Esophagus muscularis mucosa (tissue), 4 donors: ENCODE results near the gene NECTIN2. TPM values are rescaled to one million over a fixed set of nuclear protein-coding genes. Genes with fewer than 3 reads are reported as not detected.
A peak's percentile ranks its signal among the peaks of the same experiment; 100 is the strongest.
"Not testable (repeated sequence)": the region's sequence is repeated elsewhere in the genome, so short reads cannot be mapped to it uniquely, and the experiment has no call there.

Experiments
- DNase-seq: peaks from one replicate; pipeline ENCODE4 v3.0.0-alpha.2; 2017; ENCODE audit errors: extremely low spot score
- H3K27ac ChIP-seq, 4 donors: fragments of 200-600 bp; sonication (generic); replicated peaks in 1 of 4; 1 replicate in 3 of 4; 2 replicates in 1 of 4; pipeline ENCODE4 v1.5.1; 2016 to 2019; ENCODE audit warnings: mild to moderate bottlenecking in 1 of 4
- H3K27me3 ChIP-seq, 4 donors: fragments of 200-600 bp; sonication (generic); one replicate each; pipeline versions ENCODE4 v1.5.1 to v1.6.0; 2016 to 2019
- H3K36me3 ChIP-seq, 4 donors: fragments of 200-600 bp; sonication (generic); one replicate each; pipeline ENCODE4 v1.5.1; 2016 to 2019
- H3K4me1 ChIP-seq, 4 donors: fragments of 200-600 bp; sonication (generic); one replicate each; pipeline ENCODE4 v1.5.1; 2016 to 2019
- H3K4me3 ChIP-seq, 4 donors: fragments of 200-600 bp; sonication (generic); 1 replicate in 2 of 4; 2 replicates in 2 of 4; pipeline ENCODE4 v1.5.1; 2016 to 2019; ENCODE audit warnings: mild to moderate bottlenecking in 4 of 4, moderate library complexity in 1 of 4
- H3K9me3 ChIP-seq, 4 donors: fragments of 200-600 bp; sonication (generic); 1 replicate in 3 of 4; 2 replicates in 1 of 4; pipeline ENCODE4 v1.5.1; 2016 to 2019
- EP300 ChIP-seq: sonication (generic); formaldehyde crosslinking; IDR thresholded peaks from one replicate; pipeline ENCODE4 v1.6.1; 2017; ENCODE audit warnings: antibody characterized with exemption
- POLR2A ChIP-seq: fragments of 450-650 bp; IDR thresholded peaks from one replicate; pipeline ENCODE4 v1.6.1; 2017; ENCODE audit warnings: antibody characterized with exemption, moderate library complexity, mild to moderate bottlenecking, low read depth
- POLR2AphosphoS5 ChIP-seq, 2 donors: sonication (generic); formaldehyde crosslinking; IDR thresholded peaks; one replicate each; pipeline ENCODE4 v1.6.1; 2017; ENCODE audit warnings: antibody characterized with exemption in 2 of 2
- WGBS: methylation state at CpG from one replicate; pipeline ENCODE4 v1.1.5; 2018; 5-methylcytosine and 5-hydroxymethylcytosine counted together
- intact Hi-C: fragments of 100-400 bp; cut with DNase I; formaldehyde crosslinking; loops from one replicate; pipeline ENCODE4 v1.15.1; 2023
- total RNA-seq, 4 donors: library from RNA; depleted of rRNA; stranded (reverse); fragments of >200 nt; gene quantifications; one replicate each; pipeline versions ENCODE4 v1.1.0 to v1.2.1, GENCODE V29; 2016
- TF ChIP-seq, protein P1 (sequence below), 3 experiments: fragments of 200-600 bp in 2 of 3; fragments of 450-650 bp in 1 of 3; sonication (generic) in 2 of 3; IDR thresholded peaks; one replicate each; pipeline ENCODE4 v1.5.1; 2017 to 2019; ENCODE audit warnings: antibody characterized with exemption in 3 of 3, mild to moderate bottlenecking in 2 of 3, moderate library complexity in 1 of 3

NECTIN2 gene
- total RNA-seq, 4 donors from 2014 or later, result 34.5 to 72.4 (median 60.1) TPM

GRCh38 chr19:44909775-44910174 lies 63.7 kb downstream of the NECTIN2 start:
- H3K27ac ChIP-seq, result no peak overlapping the region
- peaks cover 10 to 39% (median 36%) of the 10 kb centered on the region in 4 donors for H3K4me1 ChIP-seq
- TF ChIP-seq EP300 (no peak), POLR2AphosphoS5 (IDR thresholded peaks at IDR 0.05) (no peak), POLR2A (no peak)
- TF ChIP-seq, protein P1, sequence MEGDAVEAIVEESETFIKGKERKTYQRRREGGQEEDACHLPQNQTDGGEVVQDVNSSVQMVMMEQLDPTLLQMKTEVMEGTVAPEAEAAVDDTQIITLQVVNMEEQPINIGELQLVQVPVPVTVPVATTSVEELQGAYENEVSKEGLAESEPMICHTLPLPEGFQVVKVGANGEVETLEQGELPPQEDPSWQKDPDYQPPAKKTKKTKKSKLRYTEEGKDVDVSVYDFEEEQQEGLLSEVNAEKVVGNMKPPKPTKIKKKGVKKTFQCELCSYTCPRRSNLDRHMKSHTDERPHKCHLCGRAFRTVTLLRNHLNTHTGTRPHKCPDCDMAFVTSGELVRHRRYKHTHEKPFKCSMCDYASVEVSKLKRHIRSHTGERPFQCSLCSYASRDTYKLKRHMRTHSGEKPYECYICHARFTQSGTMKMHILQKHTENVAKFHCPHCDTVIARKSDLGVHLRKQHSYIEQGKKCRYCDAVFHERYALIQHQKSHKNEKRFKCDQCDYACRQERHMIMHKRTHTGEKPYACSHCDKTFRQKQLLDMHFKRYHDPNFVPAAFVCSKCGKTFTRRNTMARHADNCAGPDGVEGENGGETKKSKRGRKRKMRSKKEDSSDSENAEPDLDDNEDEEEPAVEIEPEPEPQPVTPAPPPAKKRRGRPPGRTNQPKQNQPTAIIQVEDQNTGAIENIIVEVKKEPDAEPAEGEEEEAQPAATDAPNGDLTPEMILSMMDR (IDR thresholded peaks at IDR 0.05), result no peak
- H3K36me3 ChIP-seq, result no peaks in the 10 kb centered on the region
- peaks cover 7 to 57% (median 24%) of the 10 kb centered on the region in 4 donors for H3K27me3 ChIP-seq
- WGBS, result 86% methylated on average over 5 of the region's 5 CpGs
- H3K9me3 ChIP-seq, result no peaks in the 10 kb centered on the region
- H3K4me3 ChIP-seq, result no peak overlapping the region
- intact Hi-C loops, result no loop called here
- no peak for DNase-seq

DNA sequence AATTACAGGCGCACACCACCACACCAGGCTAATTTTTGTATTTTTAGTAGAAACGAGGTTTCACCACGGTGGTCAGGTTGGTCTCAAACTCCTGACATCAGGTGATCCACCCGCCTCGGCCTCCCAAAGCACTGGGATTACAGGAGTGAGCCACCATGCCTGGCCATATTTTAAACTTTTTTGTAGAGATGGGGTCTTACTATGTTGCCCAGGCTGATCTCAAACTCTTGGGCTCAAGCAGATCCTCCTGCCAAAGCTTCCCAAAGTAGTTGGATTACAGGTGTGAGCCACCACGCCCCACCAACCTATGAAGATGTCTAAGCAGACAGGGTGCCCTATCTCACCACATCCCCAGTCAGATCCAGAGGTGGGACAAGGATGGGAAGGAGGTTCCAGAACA lies 65.8 kb downstream of the NECTIN2 start:
- Histone ChIP-seq H3K27me3 (peaks cover 0 to 36% (median 5%) of the 10 kb centered on the region in 4 donors), H3K4me1 (peaks cover 5 to 35% (median 28%) of the 10 kb centered on the region in 4 donors)
- 93% methylated on average over 6 of the region's 6 CpGs for WGBS
- intact Hi-C loops, H3K4me3 ChIP-seq, DNase-seq, H3K9me3 ChIP-seq, H3K36me3 ChIP-seq, H3K27ac ChIP-seq: not testable (repeated sequence)

DNA sequence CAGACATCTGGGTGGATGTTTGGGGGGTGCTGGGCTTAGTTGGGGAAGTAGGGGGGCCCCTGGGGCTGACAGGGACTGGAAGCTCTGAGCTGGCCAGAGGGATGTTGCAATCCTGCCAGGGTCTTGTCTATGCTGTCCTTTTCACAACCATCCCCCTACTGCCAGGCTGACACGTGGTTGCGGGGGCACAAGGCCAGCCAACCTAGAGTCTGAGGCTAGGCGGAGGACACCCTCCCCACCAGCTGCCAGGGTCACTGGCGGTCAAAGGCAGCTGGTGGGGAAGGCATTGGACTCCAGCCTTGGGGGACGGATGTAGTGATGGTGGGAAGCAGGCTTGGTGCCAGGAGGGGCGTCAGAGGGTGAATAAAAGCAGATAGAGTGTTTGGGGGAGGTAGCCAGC lies 66.8 kb downstream of the NECTIN2 start:
- Histone ChIP-seq H3K36me3 (no peaks in the 10 kb centered on the region), H3K9me3 (no peaks in the 10 kb centered on the region), H3K27me3 (peaks cover 0 to 26% (median 0%) of the 10 kb centered on the region in 4 donors), H3K27ac (no peak overlapping the region), H3K4me3 (no peak overlapping the region), H3K4me1 (peaks cover 5 to 35% (median 28%) of the 10 kb centered on the region in 4 donors)
- 39% methylated on average over 6 of the region's 6 CpGs for WGBS
- no peak for DNase-seq
- intact Hi-C loops, result no loop called here
- TF ChIP-seq POLR2AphosphoS5 (IDR thresholded peaks at IDR 0.05), result no peak
- TF ChIP-seq POLR2A, result no peak
- TF ChIP-seq EP300, result no peak
- TF ChIP-seq, protein P1 (IDR thresholded peaks at IDR 0.05), result no peak

GRCh38 chr19:44913512-44914432 lies 67.7 kb downstream of the NECTIN2 start:
- Histone ChIP-seq H3K27me3 (peaks cover 0 to 19% (median 0%) of the 10 kb centered on the region in 4 donors), H3K4me1 (peaks cover 5 to 35% (median 28%) of the 10 kb centered on the region in 4 donors), H3K4me3 (peak overlapping the region in 2 of 4 donors; percentile 53 to 61)
- 66% methylated on average over 23 of the region's 23 CpGs for WGBS
- DNase-seq, H3K9me3 ChIP-seq, H3K27ac ChIP-seq, H3K36me3 ChIP-seq, intact Hi-C loops: not testable (repeated sequence)

GRCh38 chr19:44914433-44915206 lies 68.5 kb downstream of the NECTIN2 start, which contains the start of gene APOC1:
APOC1 (plus strand) TSS chr19:44914608; CDS start chr19:44914892, 284 bp downstream.
- WGBS, result 16% methylated on average over 22 of the region's 28 CpGs
- Histone ChIP-seq H3K27me3 (peaks cover 0 to 15% (median 0%) of the 10 kb centered on the region in 4 donors), H3K4me1 (peaks cover 5 to 35% (median 28%) of the 10 kb centered on the region in 4 donors), H3K4me3 (peak within 1 kb of the TSS; percentile 53 to 61 (median 57)), H3K27ac (peak within 1 kb of the TSS in 2 of 4 donors; percentile 19 to 49)
- intact Hi-C loops, H3K9me3 ChIP-seq, H3K36me3 ChIP-seq: not testable (repeated sequence)
- peak; percentile 96 for DNase-seq

GRCh38 chr19:44924243-44924725 lies 78.2 kb downstream of the NECTIN2 start:
- H3K27me3 ChIP-seq, result no peaks in the 10 kb centered on the region
- TF ChIP-seq POLR2A (no peak), POLR2AphosphoS5 (IDR thresholded peaks at IDR 0.05) (no peak), EP300 (no peak)
- TF ChIP-seq, protein P1 (IDR thresholded peaks at IDR 0.05), result no peak
- peak overlapping the region in 1 of 4 donors; percentile 59 for H3K27ac ChIP-seq
- WGBS, result 77% methylated on average over 8 of the region's 8 CpGs
- intact Hi-C loops, result no loop called here
- no peaks in the 10 kb centered on the region for H3K36me3 ChIP-seq
- no peaks in the 10 kb centered on the region for H3K9me3 ChIP-seq
- peaks cover 9 to 34% (median 24%) of the 10 kb centered on the region in 4 donors for H3K4me1 ChIP-seq
- DNase-seq, result no peak
- no peak overlapping the region for H3K4me3 ChIP-seq
